DMS153 (cell line): Measurements from ENCODE around the gene PPP3R1.

ENCODE experiments used
- DNase-seq: peaks from one replicate; lab custom pipeline; 2025; lab: John Stamatoyannopoulos, UW

PPP3R1 gene, protein sequence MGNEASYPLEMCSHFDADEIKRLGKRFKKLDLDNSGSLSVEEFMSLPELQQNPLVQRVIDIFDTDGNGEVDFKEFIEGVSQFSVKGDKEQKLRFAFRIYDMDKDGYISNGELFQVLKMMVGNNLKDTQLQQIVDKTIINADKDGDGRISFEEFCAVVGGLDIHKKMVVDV

GRCh38 chr2:68252400-68253218, at the start of gene PPP3R1:
PPP3R1 (minus strand) TSS chr2:68252532; CDS start chr2:68252127, 405 bp downstream.
- DNase-seq, result peak; percentile 94

- DNase-seq, result no peak
Observed at GRCh38 chr2:68295516-68295915, 43.2 kb upstream of the PPP3R1 start.

GRCh38 chr2:68294913-68295312, 42.6 kb upstream of the PPP3R1 start:
- DNase-seq, result no peak

DNA sequence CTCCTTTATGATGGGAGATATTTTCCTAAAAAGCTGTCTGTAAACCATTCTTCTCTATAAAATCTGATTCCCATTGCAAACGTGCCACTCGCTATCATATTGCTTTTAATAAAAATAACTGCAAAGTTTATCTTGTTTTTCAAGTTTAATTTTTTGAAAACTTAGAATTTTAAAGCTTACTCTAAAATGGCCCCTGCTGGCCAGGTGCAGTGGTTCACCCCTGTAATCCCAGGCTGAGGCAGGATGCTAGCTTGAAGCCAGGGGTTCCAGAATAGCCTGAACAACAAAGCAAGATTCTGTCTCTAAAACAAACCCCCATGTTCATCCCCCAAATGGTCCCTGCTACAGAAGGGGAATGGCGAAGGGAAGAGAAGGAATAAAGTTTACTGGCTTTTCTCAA, 41.9 kb upstream of the PPP3R1 start:
- no peak for DNase-seq

DNA sequence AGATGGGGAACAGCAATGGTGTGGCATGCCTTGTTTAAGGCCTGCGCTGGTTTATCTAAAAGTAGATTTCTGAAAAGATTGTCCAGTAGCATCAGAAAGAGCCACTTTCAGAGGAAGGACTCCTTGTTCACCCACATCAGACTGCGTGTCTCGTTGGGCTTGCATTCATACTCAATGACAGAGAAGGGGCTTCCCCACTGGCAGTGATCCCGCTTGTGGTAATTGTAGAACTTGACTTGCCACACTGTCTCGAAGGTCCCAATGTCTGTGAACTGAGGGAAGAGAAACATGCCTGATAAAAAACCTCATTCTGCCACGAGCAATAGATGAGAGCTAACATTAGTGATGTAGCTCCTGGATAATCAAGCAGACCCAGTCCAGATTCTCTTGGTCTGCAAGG, 41.4 kb upstream of the PPP3R1 start:
- DNase-seq, result no peak

DNA sequence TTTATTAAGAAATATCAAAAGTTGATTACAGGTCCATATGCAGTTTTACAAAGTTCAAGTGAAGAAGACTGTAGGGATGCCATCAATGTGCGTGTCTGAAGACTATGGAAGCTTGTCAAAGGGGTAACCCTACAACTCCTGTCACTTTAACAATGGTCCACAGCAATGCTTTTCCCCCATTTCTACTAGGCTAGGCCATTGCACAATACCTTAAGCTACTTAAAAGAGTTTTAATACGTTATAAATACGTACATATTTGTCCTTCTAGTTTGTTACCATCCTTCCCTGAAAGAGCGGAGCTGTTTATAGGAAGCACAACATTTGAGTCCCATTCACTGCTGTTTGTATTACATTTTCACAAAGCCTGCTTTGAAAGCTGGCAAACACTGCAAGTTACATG, 40.7 kb upstream of the PPP3R1 start:
- DNase-seq, result no peak

DNA sequence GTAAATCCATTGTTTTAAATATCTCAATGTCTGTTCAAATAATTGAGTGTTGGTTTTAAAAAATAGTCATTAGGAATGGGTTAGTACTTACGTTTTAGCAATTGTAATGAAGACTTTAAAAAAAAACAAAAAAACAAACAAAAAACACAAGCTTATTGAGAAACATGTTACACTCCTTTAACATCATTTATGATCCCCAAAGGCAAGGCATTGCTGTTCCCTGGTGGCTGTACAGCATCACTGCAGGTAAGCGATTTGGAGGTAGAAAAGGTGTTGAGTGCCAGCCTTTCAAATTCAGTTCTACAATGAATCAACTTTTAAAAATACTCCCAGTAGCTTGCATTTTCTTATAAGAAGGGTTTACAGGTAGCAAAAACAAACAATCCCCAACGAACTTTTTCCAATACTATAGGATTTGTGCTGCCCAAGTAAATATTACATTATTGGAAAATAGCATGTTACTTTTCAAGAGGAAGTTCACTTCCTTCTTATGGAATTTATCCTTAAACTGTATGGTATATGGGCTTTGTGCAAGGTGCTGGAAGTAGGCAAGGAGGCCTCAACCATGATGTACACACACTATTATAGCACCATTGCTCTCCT, 39.9 kb upstream of the PPP3R1 start:
- DNase-seq, result peak; percentile 60

- no peak for DNase-seq
Observed at GRCh38 chr2:68291314-68291713, 39.0 kb upstream of the PPP3R1 start.

DNA sequence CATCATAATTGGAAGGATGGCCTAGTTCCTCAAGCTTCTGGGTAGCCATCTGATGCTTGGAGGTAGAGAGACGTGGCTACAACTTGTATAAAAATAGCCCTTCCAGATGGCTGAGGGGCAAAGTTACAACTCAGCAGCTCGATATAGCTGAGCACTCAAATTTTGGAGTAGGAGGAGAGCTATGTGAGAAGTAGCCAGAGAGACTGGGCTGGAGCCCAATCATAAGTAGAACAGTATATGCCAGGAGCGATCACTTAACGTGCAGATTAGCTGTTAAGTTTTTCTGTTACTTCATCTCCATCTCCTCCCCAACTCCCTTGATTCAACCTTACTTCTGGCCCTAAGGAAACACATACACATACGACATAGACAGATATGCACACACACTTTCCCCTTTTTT, 38.6 kb upstream of the PPP3R1 start:
- DNase-seq, result no peak

DNA sequence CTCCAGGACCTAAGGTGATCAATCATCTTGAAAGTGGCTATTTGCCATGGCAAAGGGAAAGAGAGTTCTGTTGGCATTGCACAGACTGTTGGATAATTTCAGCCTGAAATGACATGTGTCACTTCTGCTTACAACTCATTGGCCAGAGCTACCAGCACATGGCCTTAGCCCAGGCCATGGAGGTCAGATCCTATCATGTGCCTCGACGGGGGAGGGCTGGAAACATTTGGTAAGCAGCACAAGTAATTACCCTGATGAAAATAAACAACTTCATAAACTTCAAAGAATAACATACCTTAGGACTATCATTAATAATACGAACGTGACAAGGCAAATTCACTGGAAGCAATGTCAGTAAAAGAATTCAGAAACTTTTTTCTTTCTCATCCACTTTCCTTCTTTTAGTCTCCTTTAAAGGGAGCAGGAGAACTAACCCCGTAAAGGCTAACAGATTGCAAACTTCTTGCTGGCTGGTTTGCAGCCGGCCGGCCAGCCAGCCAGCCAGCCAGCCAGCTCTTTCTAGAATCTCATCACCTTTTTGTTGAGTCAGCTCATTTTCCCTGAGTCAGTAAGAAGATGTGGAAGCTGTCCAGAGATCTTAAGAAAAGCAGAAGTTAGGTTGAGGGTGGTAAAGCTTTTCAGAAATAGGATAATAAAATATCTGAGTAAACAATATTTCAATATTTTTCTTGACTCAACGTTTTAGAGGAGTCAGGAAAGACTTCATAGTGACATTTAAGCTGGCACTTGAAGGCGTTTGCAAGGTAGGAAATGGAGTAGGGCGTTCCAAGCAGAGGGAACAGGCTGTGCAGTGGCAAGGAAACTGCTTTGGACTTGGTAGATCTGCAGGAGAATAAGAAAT, 35.5 kb upstream of the PPP3R1 start:
- no peak for DNase-seq

- no peak for DNase-seq
Observed at GRCh38 chr2:68284896-68285295, 32.6 kb upstream of the PPP3R1 start.

- DNase-seq, result no peak
Observed at GRCh38 chr2:68283419-68283812, 31.1 kb upstream of the PPP3R1 start.

GRCh38 chr2:68282811-68283418, 30.6 kb upstream of the PPP3R1 start:
- DNase-seq, result peak; percentile 59

DNA sequence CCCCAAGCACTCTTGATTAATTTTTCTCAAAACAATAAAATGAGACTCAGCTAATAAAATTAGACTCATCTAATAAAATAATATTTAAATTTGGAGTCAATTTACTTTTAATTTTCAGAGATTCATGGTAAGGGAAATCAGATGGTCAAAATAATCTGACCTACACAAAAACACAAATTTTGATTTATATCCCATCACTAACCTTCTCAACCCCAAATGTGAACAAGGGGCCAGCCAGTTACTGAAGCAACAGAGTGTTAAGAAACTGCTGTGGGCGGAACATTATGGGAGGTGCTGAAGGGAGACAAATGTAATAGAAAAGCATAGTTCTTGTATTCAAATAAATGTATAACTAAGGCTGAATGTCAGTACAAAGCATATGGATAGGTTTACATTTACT, 28.5 kb upstream of the PPP3R1 start:
- DNase-seq, result peak; percentile 2

DNA sequence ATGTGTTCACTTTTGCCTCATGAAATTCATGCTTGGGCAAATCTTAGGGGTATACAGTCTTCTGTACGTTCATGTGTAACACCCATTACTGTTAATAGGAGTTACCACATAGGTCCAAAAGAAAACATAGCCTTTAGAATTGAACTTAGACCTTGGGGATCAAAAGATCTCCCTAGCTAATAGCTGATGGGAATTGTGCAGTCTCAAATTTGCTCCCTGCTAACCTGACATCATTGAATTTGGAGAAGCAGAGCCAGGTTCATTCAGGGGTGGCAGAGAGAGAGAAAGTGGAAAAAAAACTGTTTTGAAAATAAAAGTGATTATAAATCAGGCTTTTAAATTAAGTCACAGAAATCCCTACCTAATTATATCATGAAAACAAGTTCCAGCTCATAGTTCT, 28.0 kb upstream of the PPP3R1 start:
- DNase-seq, result no peak

GRCh38 chr2:68279691-68280090, 27.4 kb upstream of the PPP3R1 start:
- peak; percentile 73 for DNase-seq

- no peak for DNase-seq
Observed at GRCh38 chr2:68278169-68278568, 25.8 kb upstream of the PPP3R1 start.

GRCh38 chr2:68274022-68274421, 21.7 kb upstream of the PPP3R1 start:
- no peak for DNase-seq

DNA sequence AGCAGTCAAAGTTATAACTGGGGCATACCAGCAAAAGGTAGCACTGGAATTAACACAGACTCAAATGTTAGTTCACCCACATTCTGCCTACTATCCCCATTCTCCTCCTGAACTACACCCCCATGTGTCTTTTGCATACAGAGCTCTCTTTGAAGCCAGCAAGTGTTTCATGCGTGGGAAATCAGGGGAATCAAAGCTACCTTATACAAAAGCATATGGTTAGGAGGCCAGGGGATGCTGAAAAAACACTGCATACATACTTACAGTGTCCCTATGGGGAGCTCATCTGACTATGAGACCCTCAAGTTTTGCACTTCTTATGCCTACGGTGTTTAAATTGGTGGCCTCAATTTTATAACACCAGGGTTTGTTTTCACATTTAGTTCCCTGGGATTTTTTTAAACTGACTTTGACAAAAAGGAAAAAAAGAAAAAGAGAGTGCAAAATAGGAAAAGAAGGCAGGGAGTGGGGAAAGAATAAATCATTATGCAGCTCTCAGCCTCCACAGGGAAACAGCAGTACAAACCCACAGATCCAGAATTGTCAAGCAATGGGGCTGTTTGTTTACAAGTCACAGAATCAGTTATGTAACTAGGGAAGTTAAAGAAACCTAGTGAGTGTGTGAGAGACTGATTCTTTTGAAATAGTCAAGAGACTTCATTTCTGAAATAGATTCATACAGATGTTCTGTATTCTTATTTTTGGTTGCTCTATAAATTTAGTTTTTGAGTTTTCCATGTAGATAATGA, 20.1 kb upstream of the PPP3R1 start:
- peak; percentile 41 for DNase-seq

DNA sequence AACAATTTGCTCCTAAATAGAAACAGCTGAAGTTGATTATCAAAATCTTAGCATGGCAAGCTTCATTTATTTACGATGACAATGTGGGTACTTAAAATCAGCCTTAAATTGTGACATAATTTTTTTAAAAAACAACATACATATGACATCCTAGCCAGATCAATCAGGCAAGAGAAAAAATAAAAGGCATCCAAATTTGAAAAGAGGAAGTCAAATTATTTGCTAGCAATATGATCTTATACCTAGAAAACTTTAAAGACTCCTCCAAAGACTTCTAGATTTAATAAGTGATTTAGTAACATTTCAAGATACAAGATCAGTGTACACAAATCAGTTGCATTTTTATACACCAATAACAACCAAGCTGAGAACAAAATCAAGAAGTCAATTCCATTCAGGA, 14.3 kb upstream of the PPP3R1 start:
- no peak for DNase-seq

GRCh38 chr2:68263632-68264031, 11.3 kb upstream of the PPP3R1 start:
- DNase-seq, result peak; percentile 33
